OCI-LY7 (cell line): Measurements from ENCODE around the gene MS4A15. TPM values are rescaled to one million over a fixed set of nuclear protein-coding genes. Genes with fewer than 3 reads are reported as not detected.

Source experiments
- BruUV-seq: library from RNA; stranded (reverse); fragments of 400-500 nt; replicated peaks from 2 replicates; lab custom pipeline; 2021; lab: Mats Ljungman, UMichigan
- CTCF ChIA-PET: fragments of 300-600 bp; sonication (Branson Sonifier 250); formaldehyde crosslinking; loops from one replicate; lab custom pipeline; 2022; ENCODE audit warnings: antibody characterized with exemption; ENCODE audit not compliant: unreplicated experiment; lab: Charles Lee
- POLR2A ChIA-PET: fragments of 300-600 bp; sonication (Branson Sonifier 250); formaldehyde crosslinking; loops from one replicate; lab custom pipeline; 2022; ENCODE audit warnings: antibody characterized with exemption; lab: Charles Lee
- DNase-seq: peaks from one replicate; pipeline ENCODE4 v3.0.0-alpha.2; 2015; ENCODE audit warnings: low spot score
- H2AFZ ChIP-seq: fragments of 200-600 bp; sonication (generic), shearing (Covaris generic); 2 replicates; pipeline ENCODE4 v1.6.1; 2014; ENCODE audit warnings: mild to moderate bottlenecking, antibody characterized with exemption, low read length, moderate library complexity
- H3K27ac ChIP-seq: fragments of 200-600 bp; sonication (generic); 2 replicates; pipeline ENCODE4 v1.5.1; 2014; ENCODE audit warnings: mixed run types, low read depth, mild to moderate bottlenecking, moderate library complexity, low read length, inconsistent platforms; ENCODE audit not compliant: poor library complexity, severe bottlenecking
- H3K36me3 ChIP-seq: fragments of 200-600 bp; sonication (generic); 2 replicates; pipeline ENCODE4 v1.6.1; 2014; ENCODE audit warnings: mild to moderate bottlenecking, antibody characterized with exemption, low read length, moderate library complexity, mixed read lengths; ENCODE audit not compliant: insufficient read depth
- H3K4me1 ChIP-seq: fragments of 200-600 bp; sonication (generic); 2 replicates; pipeline ENCODE4 v1.5.1; 2014; ENCODE audit warnings: mild to moderate bottlenecking, low read length; ENCODE audit not compliant: insufficient read depth, poor library complexity, severe bottlenecking
- H3K4me2 ChIP-seq: fragments of 200-600 bp; sonication (generic); 2 replicates; pipeline ENCODE4 v1.6.1; 2014; ENCODE audit warnings: mild to moderate bottlenecking, low read length
- H3K4me3 ChIP-seq: fragments of 200-600 bp; sonication (generic); 2 replicates; pipeline ENCODE4 v1.5.1; 2014; ENCODE audit warnings: mild to moderate bottlenecking, low read depth, low read length; ENCODE audit not compliant: poor library complexity, severe bottlenecking
- H3K79me2 ChIP-seq: fragments of 200-600 bp; sonication (generic); 2 replicates; pipeline ENCODE4 v1.6.1; 2016; ENCODE audit warnings: low read depth, mild to moderate bottlenecking, low read length, moderate library complexity, mixed read lengths; ENCODE audit not compliant: insufficient read depth
- H3K9me2 ChIP-seq: fragments of 200-600 bp; sonication (generic); 2 replicates; pipeline ENCODE4 v1.6.1; 2016; ENCODE audit warnings: mild to moderate bottlenecking, low read length, mixed read lengths; ENCODE audit not compliant: insufficient read depth
- H3K9me3 ChIP-seq: fragments of 200-600 bp; sonication (generic); 2 replicates; pipeline ENCODE4 v1.6.1; 2014; ENCODE audit warnings: mild to moderate bottlenecking, mixed run types, low read length, mixed read lengths
- H4K20me1 ChIP-seq: fragments of 200-600 bp; sonication (generic); 2 replicates; pipeline ENCODE4 v1.6.1; 2014; ENCODE audit warnings: mild to moderate bottlenecking, antibody characterized with exemption, low read length, moderate library complexity, mixed read lengths; ENCODE audit not compliant: insufficient read depth
- CTCF ChIP-seq: fragments of 200-600 bp; sonication (generic); conservative IDR thresholded peaks from 2 replicates; pipeline ENCODE4 v1.5.1; 2014; ENCODE audit warnings: mild to moderate bottlenecking, antibody characterized with exemption, low read length, moderate library complexity, mixed read lengths
- EZH2phosphoT487 ChIP-seq: fragments of 200-600 bp; sonication (generic); IDR thresholded peaks from 2 replicates; pipeline ENCODE4 v1.6.1; 2018; ENCODE audit warnings: low read depth, borderline replicate concordance, mild to moderate bottlenecking, mixed run types, antibody characterized with exemption, low read length, moderate library complexity, mixed read lengths
- intact Hi-C: fragments of 100-400 bp; cut with micrococcal nuclease; formaldehyde crosslinking; loops from one replicate; pipeline ENCODE4 v1.10.0; 2022; ENCODE audit not compliant: unreplicated experiment
- total RNA-seq, 2 experiments: library from RNA; depleted of rRNA in 1 of 2; stranded (reverse); fragments of >200 nt in 1 of 2; shearing (Covaris generic) in 1 of 2; gene quantifications; 2 replicates each; pipeline ENCODE4 v1.2.3, GENCODE V29; 2014 to 2022

Gene MS4A15
- total RNA-seq, 2 experiments from 2014 or later = not detected

DNA sequence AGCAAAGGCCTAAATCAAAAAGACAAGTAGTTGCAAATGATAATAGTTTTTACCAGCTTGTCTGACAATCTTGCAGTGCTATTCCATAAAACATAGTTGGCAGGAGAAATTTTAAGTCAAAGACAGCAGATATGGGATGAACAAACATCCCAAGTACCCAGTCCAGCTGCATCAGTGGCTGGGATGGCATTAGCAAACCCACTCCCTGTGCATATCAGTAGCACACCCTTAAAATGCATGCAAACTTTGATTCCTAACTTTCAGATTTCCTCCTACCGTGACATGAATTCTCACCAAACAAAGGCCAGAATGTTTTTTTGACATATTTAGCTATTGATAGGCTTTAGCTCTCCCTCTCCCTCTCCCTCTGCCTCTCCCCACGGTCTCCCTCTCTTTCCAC is 57.4 kb downstream of the MS4A15 start:
- Histone ChIP-seq H3K9me2 (no peaks in the 10 kb centered on the region), H3K79me2 (no peaks in the 10 kb centered on the region), H3K9me3 (peaks cover 18% of the 10 kb centered on the region; the same call in 1 of the 2 replicates), H3K36me3 (no peaks in the 10 kb centered on the region), H3K4me3 (no peak overlapping the region), H3K4me2 (no peak overlapping the region), H3K4me1 (no peaks in the 10 kb centered on the region), H2AFZ (no peak overlapping the region), H3K27ac (no peak overlapping the region), H4K20me1 (no peaks in the 10 kb centered on the region)
- CTCF ChIA-PET = no interaction called here
- POLR2A ChIA-PET = no interaction called here
- BruUV-seq = no TSS peak
- no peak for DNase-seq
- intact Hi-C loops = no loop called here
- TF ChIP-seq EZH2phosphoT487 = no peak
- no peak for TF ChIP-seq CTCF

GRCh38 chr11:60816590-60817157 is 60.0 kb downstream of the MS4A15 start:
- intact Hi-C loops = no loop called here
- TF ChIP-seq EZH2phosphoT487 (no peak), CTCF (no peak)

GRCh38 chr11:60818057-60818456 is 61.4 kb downstream of the MS4A15 start:
- no peaks in the 10 kb centered on the region for H3K36me3 ChIP-seq
- intact Hi-C loops = no loop called here
- no peaks in the 10 kb centered on the region for H4K20me1 ChIP-seq
- no peak overlapping the region for H3K4me2 ChIP-seq
- no peak for DNase-seq
- peaks cover 12% of the 10 kb centered on the region; the same call in 1 of the 2 replicates for H3K9me3 ChIP-seq
- CTCF ChIA-PET = no interaction called here
- H2AFZ ChIP-seq = no peak overlapping the region
- TF ChIP-seq EZH2phosphoT487 = no peak
- TF ChIP-seq CTCF = no peak
- H3K4me3 ChIP-seq = no peak overlapping the region
- no TSS peak for BruUV-seq
- no peaks in the 10 kb centered on the region for H3K79me2 ChIP-seq
- POLR2A ChIA-PET = no interaction called here
- no peaks in the 10 kb centered on the region for H3K4me1 ChIP-seq
- no peak overlapping the region for H3K27ac ChIP-seq
- H3K9me2 ChIP-seq = no peaks in the 10 kb centered on the region

More at GRCh38 chr11:60816590-60817157, 60.0 kb downstream of the MS4A15 start:
- no TSS peak for BruUV-seq
- Histone ChIP-seq H3K79me2 (no peaks in the 10 kb centered on the region), H3K9me3 (peaks cover 18% of the 10 kb centered on the region; the same call in 1 of the 2 replicates), H3K9me2 (no peaks in the 10 kb centered on the region), H3K27ac (no peak overlapping the region), H4K20me1 (no peaks in the 10 kb centered on the region), H3K36me3 (no peaks in the 10 kb centered on the region), H3K4me2 (no peak overlapping the region), H3K4me3 (no peak overlapping the region), H2AFZ (no peak overlapping the region), H3K4me1 (no peaks in the 10 kb centered on the region)
- POLR2A ChIA-PET = no interaction called here
- CTCF ChIA-PET = no interaction called here
- DNase-seq = no peak
